ENCODE results near the gene FAP.

The FAP gene

DNA sequence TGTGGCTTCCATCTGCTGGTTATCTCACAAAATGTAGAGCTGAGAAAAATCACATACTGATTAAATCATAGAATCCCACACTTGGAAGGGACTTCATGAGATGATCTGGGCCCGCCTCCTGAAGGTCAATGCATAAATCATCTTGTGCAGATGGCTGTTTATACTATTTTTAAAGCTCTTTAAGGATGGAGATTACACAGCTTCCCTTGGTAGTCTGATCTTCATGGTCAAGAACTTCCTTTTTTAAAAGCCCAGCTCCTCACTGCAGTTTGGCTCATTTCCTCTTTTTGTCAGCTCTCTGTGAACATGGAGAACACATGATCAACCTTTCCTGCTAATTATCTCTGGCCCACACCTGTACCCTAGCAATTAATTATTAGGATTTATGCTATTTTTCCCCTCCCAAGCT, 117.1 kb downstream of the FAP start:
- peak; percentile 74 for DNase-seq (ENCODE audit: low spot score)

DNA sequence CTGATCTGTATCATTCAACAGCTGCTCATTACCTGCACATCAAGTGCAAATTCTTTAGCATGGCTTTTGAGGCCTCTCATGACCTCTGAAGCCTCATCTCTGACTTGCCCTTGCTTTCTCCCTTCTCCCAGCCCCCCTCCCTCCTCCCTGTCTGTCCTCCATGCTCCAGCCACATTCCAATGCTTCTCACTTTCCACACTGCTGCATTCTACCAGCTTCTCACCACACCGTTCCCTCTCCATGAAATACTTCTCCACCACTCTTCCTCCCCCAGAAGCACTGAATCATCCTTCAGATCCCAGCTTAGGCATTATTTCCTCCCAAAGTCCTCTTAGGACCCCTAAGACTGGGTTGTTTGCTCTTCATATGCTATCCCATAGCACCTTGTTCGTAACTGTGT, 118.1 kb downstream of the FAP start:
- no peak for DNase-seq (ENCODE audit: low spot score)

DNA sequence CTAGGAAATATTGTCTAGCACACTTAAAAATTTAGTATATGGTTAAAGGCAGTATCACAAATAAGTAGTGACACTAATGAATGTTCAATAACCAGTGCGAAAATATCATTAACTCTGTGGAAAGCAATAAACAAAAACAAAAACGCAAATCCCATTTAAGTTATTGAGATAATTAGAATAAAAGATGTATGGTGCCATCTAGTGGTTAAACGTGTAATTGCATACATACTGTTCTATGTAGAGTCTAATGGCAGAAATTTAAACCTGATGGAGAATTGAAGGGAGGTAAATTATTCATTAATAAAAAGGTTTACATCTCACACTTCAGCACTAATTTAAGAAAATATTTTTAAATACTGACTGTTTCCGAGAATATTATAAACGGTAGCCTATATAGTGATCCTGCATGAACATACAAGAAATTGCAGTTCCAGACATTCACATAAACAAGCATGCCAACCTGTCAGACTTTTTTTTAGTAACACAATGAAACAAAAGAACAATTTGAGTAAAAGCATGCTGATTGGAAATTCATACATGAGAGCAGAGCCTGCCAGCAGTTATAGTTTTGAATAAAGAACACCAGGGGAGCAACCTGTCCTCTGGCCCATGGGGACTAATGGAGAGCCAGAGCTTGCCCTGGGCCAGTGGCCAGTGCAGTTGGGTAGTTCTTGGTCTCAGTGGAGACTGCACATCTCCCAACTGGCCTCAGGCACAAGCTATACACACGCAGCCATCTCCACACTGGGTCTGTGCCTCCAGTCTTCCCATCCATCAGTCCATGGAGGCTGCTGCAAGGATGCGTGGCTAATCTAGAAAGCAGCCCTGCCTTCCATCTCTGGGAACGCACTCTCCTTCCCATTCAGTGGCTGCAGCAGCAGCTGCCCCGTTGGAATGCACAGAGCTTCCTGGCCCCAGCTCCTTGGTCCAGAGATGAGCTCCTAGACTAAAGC, 119.2 kb downstream of the FAP start:
- peak; percentile 83 for DNase-seq (ENCODE audit: low spot score)
